ENCODE measurements around the gene ELOF1.

ELOF1 gene

GRCh38 chr19:11560404-11561051, 1.5 kb upstream of the ELOF1 start (continued):
- TF ChIP-seq AEBP2 (tag by site-specific recombination; IDR thresholded peaks at IDR 0.05; ENCODE audit: borderline replicate concordance), result no peak
- no peak for TF ChIP-seq ZNF133 (tag by site-specific recombination; IDR thresholded peaks at IDR 0.05)
- no peak for TF ChIP-seq ZNF433 (tag by site-specific recombination; IDR thresholded peaks at IDR 0.05; ENCODE audit: low read depth)
- TF ChIP-seq ZNF24 (tag by site-specific recombination; IDR thresholded peaks at IDR 0.05), result no peak
- TF ChIP-seq KLF7 (tag by site-specific recombination; IDR thresholded peaks at IDR 0.05; ENCODE audit: borderline replicate concordance), result no peak
- no peak for TF ChIP-seq IKZF3 (tag by site-specific recombination; IDR thresholded peaks at IDR 0.05)
- no peak for TF ChIP-seq ZNF518A (tag by site-specific recombination; conservative IDR thresholded peaks at IDR 0.05; ENCODE audit: low read depth)
- TF ChIP-seq ZNF660 (tag by site-specific recombination; IDR thresholded peaks at IDR 0.05), result peak; percentile 31; the same call in 1 of the 2 replicates
- TF ChIP-seq ZBTB8A (tag by site-specific recombination; IDR thresholded peaks at IDR 0.05), result no peak
- no peak for TF ChIP-seq ZNF488 (tag by site-specific recombination; IDR thresholded peaks at IDR 0.05)
- TF ChIP-seq ZNF184 (tag by site-specific recombination; IDR thresholded peaks at IDR 0.05), result 0 out of 2 replicates have a peak, but pooled peaks have one; percentile 33
- TF ChIP-seq ZNF239 (tag by site-specific recombination; IDR thresholded peaks at IDR 0.05), result no peak
- TF ChIP-seq SP2 (tag by site-specific recombination; IDR thresholded peaks at IDR 0.05), result no peak
- peak; percentile 55 for TF ChIP-seq ZBTB11 (tag by site-specific recombination; conservative IDR thresholded peaks at IDR 0.05; ENCODE audit: low read depth)
- TF ChIP-seq ZNF473 (tag by site-specific recombination; IDR thresholded peaks at IDR 0.05), result no peak
- peak; percentile 35; the same call in 1 of the 2 replicates for TF ChIP-seq ZBTB48 (tag by site-specific recombination; IDR thresholded peaks at IDR 0.05)
- TF ChIP-seq ZNF629 (tag by site-specific recombination; IDR thresholded peaks at IDR 0.05), result no peak
- TF ChIP-seq INSM2 (tag by site-specific recombination; IDR thresholded peaks at IDR 0.05), result no peak
- TF ChIP-seq ZNF175 (tag by site-specific recombination; IDR thresholded peaks at IDR 0.05), result no peak
- TF ChIP-seq PRDM2 (tag by site-specific recombination; IDR thresholded peaks at IDR 0.05; ENCODE audit: borderline replicate concordance), result no peak
- no peak for TF ChIP-seq YY2 (tag by site-specific recombination; IDR thresholded peaks at IDR 0.05)
